Lower lobe of right lung (tissue), 2 donors: ENCODE data around the gene SLIT3. TPM values are rescaled to one million over a fixed set of nuclear protein-coding genes. Genes with fewer than 3 reads are reported as not detected.

Experiments
- ATAC-seq, 2 donors: fragments of 200-7000 bp; cut with Tn5 transposase; one replicate each; pipeline ENCODE4 v1.9.1; 2020 to 2022; ENCODE audit warnings: mild to moderate bottlenecking in 2 of 2, moderate library complexity in 2 of 2
- DNase-seq: peaks from one replicate; pipeline ENCODE4 v3.0.0-alpha.2; 2020
- H3K27ac ChIP-seq: fragments of 200-600 bp; one replicate; pipeline ENCODE4 v1.8.0; 2022
- H3K27me3 ChIP-seq: fragments of 200-600 bp; one replicate; pipeline ENCODE4 v1.8.0; 2022; ENCODE audit warnings: low read depth
- H3K36me3 ChIP-seq: fragments of 200-600 bp; one replicate; pipeline ENCODE4 v1.8.0; 2022; ENCODE audit warnings: mild to moderate bottlenecking
- H3K4me1 ChIP-seq: fragments of 200-600 bp; one replicate; pipeline ENCODE4 v1.8.0; 2022
- H3K4me3 ChIP-seq: fragments of 200-600 bp; one replicate; pipeline ENCODE4 v1.8.0; 2022; ENCODE audit warnings: mild to moderate bottlenecking
- H3K9me3 ChIP-seq: fragments of 200-600 bp; one replicate; pipeline ENCODE4 v1.8.0; 2022
- CTCF ChIP-seq: fragments of 200-600 bp; IDR thresholded peaks from one replicate; pipeline ENCODE4 v1.8.0; 2022; ENCODE audit warnings: antibody characterized with exemption, mild to moderate bottlenecking
- intact Hi-C: fragments of 100-400 bp; cut with DNase I; formaldehyde crosslinking; loops from one replicate; pipeline ENCODE4 v1.11.0; 2022
- total RNA-seq: library from RNA; stranded (reverse); fragmentation: NEBNext Ultra II Directional; extraction: Animal tissue kit (Norgen Biotek cat#: 25700); gene quantifications from one replicate; pipeline ENCODE4 v1.2.1, GENCODE V29; 2021
- donor health status: DM: no; HTN: yes; CAD: no; lungs with severe emphysema.

Gene SLIT3
- total RNA-seq, 1 donor from 2014 or later: 48.6 TPM

DNA sequence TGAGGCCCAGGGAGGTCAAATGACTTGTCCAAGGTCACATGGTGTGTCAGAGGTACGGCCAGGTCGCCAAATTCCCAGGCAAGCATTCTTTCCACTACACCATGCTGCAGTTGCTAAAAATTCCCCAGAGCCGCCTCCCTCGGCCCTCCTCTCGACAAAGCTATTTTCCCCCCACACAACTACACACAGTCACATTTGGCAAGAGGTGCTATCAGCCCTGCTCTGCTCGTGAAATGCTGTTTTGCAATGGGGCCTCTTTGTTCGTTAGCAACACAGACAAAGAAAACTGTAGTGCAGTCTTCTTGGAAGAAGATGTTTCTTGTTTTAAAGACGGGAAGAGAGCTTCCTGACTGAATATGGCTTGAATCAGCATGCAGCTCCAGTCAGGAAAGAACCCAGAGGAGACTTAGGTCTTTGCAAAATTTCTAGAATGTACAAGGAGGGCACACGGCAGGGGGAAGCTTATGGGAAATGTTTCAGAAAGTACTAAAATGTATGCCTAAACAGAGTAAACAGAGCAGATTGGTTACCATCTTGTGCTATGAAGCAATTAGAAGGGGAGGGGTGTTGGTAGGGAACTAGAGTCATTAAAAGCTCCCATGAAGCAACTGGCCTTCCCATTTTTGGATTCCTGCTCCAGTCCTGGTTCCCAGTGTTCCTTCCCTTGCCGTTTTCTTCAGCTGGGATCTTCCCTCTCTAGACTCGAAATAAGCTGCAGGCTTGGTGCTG lies 14.2 kb downstream of the SLIT3 start:
- Histone ChIP-seq H3K9me3 (no peaks in the 10 kb centered on the region), H3K4me1 (no peaks in the 10 kb centered on the region), H3K27me3 (no peaks in the 10 kb centered on the region), H3K27ac (no peak overlapping the region), H3K4me3 (no peak overlapping the region), H3K36me3 (no peaks in the 10 kb centered on the region)
- intact Hi-C loops: no loop called here
- DNase-seq (no peak), ATAC-seq (no peak)
- TF ChIP-seq CTCF: no peak

DNA sequence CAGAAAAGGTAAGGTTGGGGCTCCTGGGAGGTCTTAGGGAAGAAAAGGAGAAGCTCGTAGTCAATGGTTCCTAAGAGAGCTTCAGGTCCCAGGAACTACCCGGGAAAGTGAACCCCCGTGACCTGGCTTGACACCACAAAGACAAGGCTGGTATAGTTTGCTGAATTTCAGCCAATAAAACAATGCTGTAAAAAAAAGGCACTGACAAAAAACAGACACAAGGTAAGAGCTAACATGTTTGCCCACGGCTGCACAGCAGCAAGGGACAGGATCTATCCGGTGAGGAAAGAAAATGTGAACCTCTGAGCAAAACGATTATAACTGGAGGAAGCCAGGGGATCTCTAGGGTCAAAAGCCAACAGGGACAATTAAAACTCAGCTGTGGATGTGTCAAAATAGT lies 17.1 kb downstream of the SLIT3 start:
- no peak overlapping the region for H3K4me3 ChIP-seq
- peaks cover 5% of the 10 kb centered on the region for H3K4me1 ChIP-seq
- H3K36me3 ChIP-seq: no peaks in the 10 kb centered on the region
- H3K27ac ChIP-seq: no peak overlapping the region
- no peaks in the 10 kb centered on the region for H3K27me3 ChIP-seq
- no peak for TF ChIP-seq CTCF
- intact Hi-C loops: no loop called here
- DNase-seq (no peak), ATAC-seq (no peak)
- no peaks in the 10 kb centered on the region for H3K9me3 ChIP-seq

DNA sequence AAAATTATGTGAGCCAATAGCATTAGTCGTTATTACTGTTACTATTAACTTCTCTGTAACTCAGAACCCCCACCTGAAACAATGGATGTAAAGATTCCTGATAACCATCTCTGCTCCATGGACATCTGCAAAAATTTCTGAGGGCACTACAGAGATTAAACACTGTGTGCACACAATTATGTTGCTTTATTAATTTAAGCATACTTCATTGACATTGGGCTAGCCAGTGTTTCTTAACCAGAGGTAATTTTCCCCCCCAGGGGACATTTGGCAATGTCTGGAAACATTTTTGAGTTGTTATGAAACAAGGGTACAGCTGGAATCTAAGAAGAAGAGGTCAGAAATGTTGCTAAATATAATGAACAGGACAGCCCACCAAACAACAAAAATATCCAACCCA lies 19.3 kb downstream of the SLIT3 start:
- no peak for ATAC-seq
- Histone ChIP-seq H3K4me3 (no peak overlapping the region), H3K9me3 (no peaks in the 10 kb centered on the region), H3K27ac (no peak overlapping the region), H3K4me1 (peaks cover 5% of the 10 kb centered on the region), H3K27me3 (no peaks in the 10 kb centered on the region), H3K36me3 (no peaks in the 10 kb centered on the region)
- intact Hi-C loops: no loop called here
- TF ChIP-seq CTCF: no peak
- DNase-seq: no peak

GRCh38 chr5:169280696-169281095 lies 20.2 kb downstream of the SLIT3 start:
- ATAC-seq (no peak), DNase-seq (no peak)
- Histone ChIP-seq H3K27me3 (no peaks in the 10 kb centered on the region), H3K4me3 (no peak overlapping the region), H3K4me1 (peaks cover 5% of the 10 kb centered on the region), H3K36me3 (no peaks in the 10 kb centered on the region), H3K9me3 (no peaks in the 10 kb centered on the region), H3K27ac (no peak overlapping the region)
- intact Hi-C loops: no loop called here
- TF ChIP-seq CTCF: no peak

GRCh38 chr5:169280286-169280685 lies 20.7 kb downstream of the SLIT3 start:
- H3K36me3 ChIP-seq: no peaks in the 10 kb centered on the region
- H3K27ac ChIP-seq: no peak overlapping the region
- H3K4me3 ChIP-seq: no peak overlapping the region
- ATAC-seq (no peak), DNase-seq (no peak)
- H3K27me3 ChIP-seq: no peaks in the 10 kb centered on the region
- H3K4me1 ChIP-seq: peaks cover 5% of the 10 kb centered on the region
- no peaks in the 10 kb centered on the region for H3K9me3 ChIP-seq
- no peak for TF ChIP-seq CTCF
- intact Hi-C loops: no loop called here
